Hepatocyte (in vitro differentiated cells): ENCODE results near the gene ARHGDIB.

Experiments
- CTCF ChIP-seq: fragments of 200-600 bp; sonication (generic); IDR thresholded peaks from 2 replicates; pipeline ENCODE4 v1.5.1; 2016; ENCODE audit warnings: antibody characterized with exemption, mild to moderate bottlenecking; ENCODE audit not compliant: poor library complexity
- EZH2 ChIP-seq: fragments of 200-600 bp; sonication (generic); IDR thresholded peaks from 2 replicates; pipeline ENCODE4 v1.6.1; 2016; ENCODE audit warnings: antibody characterized with exemption, mild to moderate bottlenecking, borderline replicate concordance
- EZH2phosphoT487 ChIP-seq: fragments of 200-600 bp; sonication (generic); IDR thresholded peaks from one replicate; pipeline ENCODE4 v1.6.1; 2018; ENCODE audit warnings: antibody characterized with exemption, mild to moderate bottlenecking, low read depth, moderate library complexity; ENCODE audit not compliant: unreplicated experiment, severe bottlenecking

GRCh38 chr12:14961466-14962152, at the start of gene ARHGDIB:
- TF ChIP-seq EZH2 (no peak), CTCF (no peak), EZH2phosphoT487 (no peak)
